HG03139 (cell line): ENCODE data around the gene GSG1L2.
"Not testable (repeated sequence)": the region's sequence is repeated elsewhere in the genome, so short reads cannot be mapped to it uniquely, and the experiment has no call there.

ENCODE experiments used
- ATAC-seq: cut with Tn5 transposase; IDR thresholded peaks from one replicate; pipeline ENCODE4 v1.9.1; 2021; ENCODE audit not compliant: unreplicated experiment

GSG1L2 gene

GRCh38 chr17:9790889-9791876 is 30.7 kb downstream of the GSG1L2 start, which contains the start of gene DHRS7C:
Gene DHRS7C, minus strand, starts transcription at chr17:9791592. Its CDS starts 308 bp downstream, at chr17:9791284.
- no peak for ATAC-seq

- no peak for ATAC-seq
These were observed 31.6 kb downstream of the GSG1L2 start for GRCh38 chr17:9790316-9790715.

GRCh38 chr17:9788601-9789000 is 33.3 kb downstream of the GSG1L2 start:
- ATAC-seq: no peak

- ATAC-seq: no peak
These were observed 37.3 kb downstream of the GSG1L2 start for GRCh38 chr17:9784544-9784943.

GRCh38 chr17:9783465-9783864 is 38.4 kb downstream of the GSG1L2 start:
- not testable (repeated sequence) for ATAC-seq

- ATAC-seq: no peak
These were observed 38.8 kb downstream of the GSG1L2 start for GRCh38 chr17:9783050-9783449.

- no peak for ATAC-seq
These were observed 41.3 kb downstream of the GSG1L2 start for GRCh38 chr17:9780552-9780951.

GRCh38 chr17:9776911-9777310 is 45.0 kb downstream of the GSG1L2 start:
- ATAC-seq: no peak

GRCh38 chr17:9772658-9773057 is 49.2 kb downstream of the GSG1L2 start:
- no peak for ATAC-seq

GRCh38 chr17:9771465-9771864 is 50.4 kb downstream of the GSG1L2 start:
- no peak for ATAC-seq

- ATAC-seq: no peak
These were observed 52.7 kb downstream of the GSG1L2 start for GRCh38 chr17:9769036-9769695.

GRCh38 chr17:9768381-9768934 is 53.4 kb downstream of the GSG1L2 start:
- ATAC-seq: no peak

- ATAC-seq: no peak
These were observed 54.4 kb downstream of the GSG1L2 start for GRCh38 chr17:9767432-9767991.

- ATAC-seq: no peak
These were observed 54.9 kb downstream of the GSG1L2 start for GRCh38 chr17:9766970-9767369.

- no peak for ATAC-seq
These were observed 56.6 kb downstream of the GSG1L2 start for GRCh38 chr17:9765322-9765721.

GRCh38 chr17:9763643-9764042 is 58.2 kb downstream of the GSG1L2 start:
- ATAC-seq: no peak

- ATAC-seq: no peak
These were observed 61.6 kb downstream of the GSG1L2 start for GRCh38 chr17:9760266-9760665.

GRCh38 chr17:9755083-9755482 is 66.8 kb downstream of the GSG1L2 start:
- ATAC-seq: no peak
